T-cell (primary cell): ENCODE measurements around the gene ADAMTS9. TPM values are rescaled to one million over a fixed set of nuclear protein-coding genes. Genes with fewer than 3 reads are reported as not detected.

ENCODE experiments used
- ATAC-seq, 4 experiments: fragments of 200-7000 bp in 3 of 4; fragments of 150-1000 bp in 1 of 4; cut with Tn5 transposase; replicated peaks in 1 of 4; 1 replicate in 3 of 4; 2 replicates in 1 of 4; pipeline ENCODE4 v1.10.0; 2021; ENCODE audit warnings: moderate library complexity in 3 of 4, mild to moderate bottlenecking in 2 of 4, moderate number of reproducible peaks in 1 of 4
- CTCF ChIA-PET, 2 donors: fragments of 300-600 bp; sonication (Branson Sonifier 250); formaldehyde crosslinking; loops; one replicate each; lab custom pipeline; 2022; ENCODE audit warnings: antibody characterized with exemption in 2 of 2; lab: Charles Lee
- POLR2A ChIA-PET, 2 donors: fragments of 300-600 bp; sonication (Branson Sonifier 250); formaldehyde crosslinking; loops; one replicate each; lab custom pipeline; 2022; ENCODE audit warnings: antibody characterized with exemption in 2 of 2; lab: Charles Lee
- DNase-seq, 35 experiments: peaks; one replicate each; pipeline versions ENCODE4 v3.0.0 to v3.0.0-alpha.2; 2013 to 2023
- H3K27ac ChIP-seq: one replicate; pipeline ENCODE4 v1.5.1; 2013; ENCODE audit warnings: low read length
- H3K27me3 ChIP-seq, 2 experiments: replicated peaks in 1 of 2; 1 replicate in 1 of 2; 2 replicates in 1 of 2; pipeline versions ENCODE4 v1.6.1 to v1.7.0; 2013; ENCODE audit warnings: low read length in 1 of 2, mixed read lengths in 1 of 2; ENCODE audit not compliant: control insufficient read depth in 2 of 2, insufficient read depth in 2 of 2; ENCODE audit errors: extremely low read depth in 1 of 2
- H3K36me3 ChIP-seq, 2 donors: 1 replicate in 1 of 2; 2 replicates in 1 of 2; pipeline versions ENCODE4 v1.6.1 to v1.7.0; 2013; ENCODE audit warnings: low read length in 1 of 2; ENCODE audit not compliant: control insufficient read depth in 2 of 2, insufficient read depth in 1 of 2; ENCODE audit errors: extremely low read depth in 1 of 2
- H3K4me1 ChIP-seq, 2 experiments: 1 replicate in 1 of 2; 2 replicates in 1 of 2; pipeline versions ENCODE4 v1.6.1 to v1.7.0; 2013; ENCODE audit warnings: low read length in 2 of 2, mixed read lengths in 1 of 2; ENCODE audit not compliant: insufficient read depth in 2 of 2, control insufficient read depth in 1 of 2; ENCODE audit errors: extremely low read depth in 1 of 2
- H3K4me3 ChIP-seq, 2 donors: 1 replicate in 1 of 2; 2 replicates in 1 of 2; pipeline versions ENCODE4 v1.5.1 to v1.7.0; 2013; ENCODE audit warnings: mild to moderate bottlenecking in 2 of 2, low read length in 1 of 2, moderate library complexity in 1 of 2; ENCODE audit not compliant: control insufficient read depth in 1 of 2; ENCODE audit errors: extremely low read depth in 1 of 2
- H3K9me3 ChIP-seq: 2 replicates; pipeline ENCODE4 v1.7.0; 2013
- H3K27ac Mint-ChIP-seq, 2 donors: one replicate each; pipeline ENCODE4 v1.8.0; 2020 to 2021; ENCODE audit warnings: mild to moderate bottlenecking in 2 of 2, mixed read lengths in 2 of 2
- H3K27me3 Mint-ChIP-seq, 2 donors: one replicate each; pipeline ENCODE4 v1.8.0; 2021 to 2022; ENCODE audit warnings: mixed read lengths in 2 of 2
- H3K36me3 Mint-ChIP-seq: one replicate; pipeline ENCODE4 v1.8.0; 2021; ENCODE audit warnings: mixed read lengths
- H3K4me1 Mint-ChIP-seq, 3 donors: one replicate each; pipeline ENCODE4 v1.8.0; 2020 to 2022; ENCODE audit warnings: mixed read lengths in 3 of 3, mild to moderate bottlenecking in 1 of 3
- H3K4me3 Mint-ChIP-seq, 3 donors: one replicate each; pipeline ENCODE4 v1.8.0; 2020 to 2022; ENCODE audit warnings: mild to moderate bottlenecking in 3 of 3, mixed read lengths in 3 of 3, moderate library complexity in 3 of 3
- H3K9me3 Mint-ChIP-seq, 3 donors: one replicate each; pipeline ENCODE4 v1.8.0; 2020 to 2022; ENCODE audit warnings: mixed read lengths in 3 of 3
- WGBS: methylation state at CpG from one replicate; pipeline ENCODE4 v1.1.5; 2013; ENCODE audit warnings: missing lambda C conversion rate; ENCODE audit not compliant: insufficient coverage; 5-methylcytosine and 5-hydroxymethylcytosine counted together
- total RNA-seq, 35 experiments: library from RNA in 6 of 35; stranded (reverse) in 6 of 35; fragments of 120-200 nt in 1 of 35; gene quantifications; one replicate each; pipeline versions ENCODE4 v1.2.1 to v1.2.4 and lab custom pipeline; 2013 to 2026

Gene ADAMTS9
- total RNA-seq, 5 donors from 2014 or later (not counting 1 experiment from before 2014, with no cell fraction given): 0.09 to 0.10 TPM; not detected in 3

DNA sequence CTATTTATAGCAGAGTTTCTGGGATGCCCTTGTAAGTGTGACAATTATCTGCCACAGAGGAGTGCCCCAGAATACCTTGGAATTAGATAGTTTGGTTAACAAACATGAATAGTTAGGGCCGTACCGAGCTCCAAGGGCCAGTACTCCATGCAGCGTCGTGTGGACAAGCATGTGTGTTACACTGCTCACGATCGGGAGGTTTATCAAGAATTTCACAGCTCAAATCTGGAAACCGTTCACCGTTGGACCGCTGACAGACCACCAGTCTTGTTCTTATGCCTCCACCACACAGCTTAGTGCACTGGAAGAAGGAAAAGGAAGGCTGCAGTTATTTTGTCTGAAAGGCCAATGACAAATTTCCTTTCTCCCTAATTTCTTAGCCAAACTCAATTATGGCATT is 93.7 kb downstream of the ADAMTS9 start:
- H3K9me3 Mint-ChIP-seq: peaks cover 0 to 5% (median 5%) of the 10 kb centered on the region in 3 donors
- POLR2A ChIA-PET: no interaction called here
- H3K4me1 Mint-ChIP-seq: no peaks in the 10 kb centered on the region
- no peak for ATAC-seq
- Histone ChIP-seq H3K9me3 (no peaks in the 10 kb centered on the region), H3K4me3 (no peak overlapping the region), H3K27me3 (no peaks in the 10 kb centered on the region), H3K27ac (no peak overlapping the region), H3K4me1 (no peaks in the 10 kb centered on the region), H3K36me3 (no peaks in the 10 kb centered on the region)
- no peaks in the 10 kb centered on the region for H3K27me3 Mint-ChIP-seq
- WGBS: 100% methylated on average over 4 of the region's 9 CpGs
- CTCF ChIA-PET: no interaction called here
- no peak for DNase-seq
- no peaks in the 10 kb centered on the region for H3K36me3 Mint-ChIP-seq
- no peak overlapping the region for H3K4me3 Mint-ChIP-seq
- no peak overlapping the region for H3K27ac Mint-ChIP-seq

DNA sequence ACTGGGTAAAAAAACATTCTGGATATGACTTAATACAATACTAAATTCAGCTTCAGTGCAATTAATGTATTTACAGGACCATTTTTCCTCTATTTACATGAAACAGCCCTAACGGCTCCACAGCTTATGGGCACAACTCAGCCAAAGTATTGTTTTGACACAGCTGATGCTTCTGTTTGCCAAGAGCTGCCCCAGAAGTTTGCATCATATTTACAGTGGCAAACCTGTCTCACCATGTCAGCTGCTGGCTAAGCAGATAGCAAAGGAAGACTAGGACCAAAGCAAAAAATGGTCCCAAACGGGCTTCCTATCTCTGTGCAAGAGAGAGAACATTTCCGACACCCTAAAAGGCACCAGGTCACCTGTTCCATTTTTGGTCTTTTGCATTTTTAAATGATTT is 94.5 kb downstream of the ADAMTS9 start:
- Histone ChIP-seq H3K27ac (no peak overlapping the region), H3K4me1 (no peaks in the 10 kb centered on the region), H3K27me3 (no peaks in the 10 kb centered on the region), H3K4me3 (no peak overlapping the region), H3K9me3 (no peaks in the 10 kb centered on the region), H3K36me3 (no peaks in the 10 kb centered on the region)
- Mint-ChIP-seq H3K27ac (no peak overlapping the region), H3K4me3 (no peak overlapping the region), H3K27me3 (no peaks in the 10 kb centered on the region), H3K9me3 (peaks cover 0 to 5% (median 5%) of the 10 kb centered on the region in 3 donors), H3K36me3 (no peaks in the 10 kb centered on the region), H3K4me1 (no peaks in the 10 kb centered on the region)
- no peak for DNase-seq
- CTCF ChIA-PET: no interaction called here
- POLR2A ChIA-PET: no interaction called here
- no peak for ATAC-seq
- WGBS: 78% methylated on average over 2 of the region's 3 CpGs

DNA sequence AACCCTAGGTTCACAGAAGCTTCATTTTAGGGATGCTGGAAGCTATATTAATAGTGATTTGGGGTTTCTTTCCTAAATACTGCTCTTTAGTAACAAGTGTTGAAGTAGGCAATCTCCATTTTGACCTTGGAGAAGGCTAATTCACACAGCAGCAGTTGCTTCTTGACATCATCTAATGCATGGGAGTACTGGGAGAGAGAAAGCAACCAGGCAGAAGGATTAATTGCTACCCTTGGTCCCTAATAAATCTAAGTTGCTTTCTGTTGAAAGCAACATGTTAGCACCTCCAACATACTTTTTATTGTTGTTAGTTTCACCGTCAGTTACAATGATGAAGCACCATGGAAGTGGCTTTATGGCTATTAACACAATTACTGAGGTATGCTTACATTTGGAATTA is 96.2 kb downstream of the ADAMTS9 start:
- no CpG with 5 or more reads among the region's 1 CpG for WGBS
- no peaks in the 10 kb centered on the region for H3K36me3 ChIP-seq
- no peak overlapping the region for H3K4me3 ChIP-seq
- no peak overlapping the region for H3K27ac ChIP-seq
- ATAC-seq (no peak), DNase-seq (no peak)
- Mint-ChIP-seq H3K9me3 (peaks cover 0 to 5% (median 0%) of the 10 kb centered on the region in 3 donors), H3K4me1 (no peaks in the 10 kb centered on the region), H3K27me3 (peaks cover 0 to 4% of the 10 kb centered on the region in 2 donors), H3K27ac (no peak overlapping the region), H3K36me3 (no peaks in the 10 kb centered on the region), H3K4me3 (no peak overlapping the region)
- CTCF ChIA-PET: no interaction called here
- no peaks in the 10 kb centered on the region for H3K27me3 ChIP-seq
- no peaks in the 10 kb centered on the region for H3K9me3 ChIP-seq
- no peaks in the 10 kb centered on the region for H3K4me1 ChIP-seq
- POLR2A ChIA-PET: no interaction called here

DNA sequence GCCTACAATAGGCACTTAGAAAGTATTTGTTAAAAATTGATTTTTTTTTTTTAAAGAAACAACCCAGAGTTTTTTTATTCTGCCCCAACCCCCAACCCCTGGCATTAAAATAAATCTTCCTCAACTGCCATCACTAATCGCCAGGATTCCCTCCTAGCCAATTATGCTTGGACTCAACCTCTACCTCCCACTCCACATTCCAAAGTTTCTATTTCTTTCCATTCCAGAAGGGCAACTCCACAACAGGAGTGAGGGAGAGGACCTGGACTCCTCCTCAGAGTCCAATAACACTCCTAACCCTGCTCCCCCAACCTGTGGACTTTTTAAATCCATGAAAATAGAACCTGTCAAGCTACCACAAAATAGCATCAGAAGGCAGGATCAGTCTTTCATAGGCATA is 99.4 kb downstream of the ADAMTS9 start:
- peaks cover 8 to 9% of the 10 kb centered on the region in 2 donors for H3K27me3 Mint-ChIP-seq
- POLR2A ChIA-PET: no interaction called here

DNA sequence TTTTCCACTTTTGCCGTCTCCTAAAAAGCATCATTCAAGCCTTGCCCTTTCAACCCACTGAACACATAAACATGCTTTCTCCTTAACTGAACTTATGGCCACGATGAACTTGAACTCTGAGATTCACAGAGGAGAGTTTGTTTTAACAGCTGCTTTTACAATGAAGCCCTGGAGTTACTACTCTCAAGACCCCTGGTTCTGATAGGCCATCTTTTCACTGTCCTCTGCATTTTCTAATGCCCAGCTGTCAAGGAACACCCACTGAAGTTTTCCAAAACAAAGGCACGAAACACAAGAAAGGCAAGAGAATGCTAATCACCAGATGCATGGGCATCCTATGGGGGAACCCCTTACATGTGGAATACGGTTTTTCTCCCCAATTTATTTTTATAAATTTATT is 100.8 kb downstream of the ADAMTS9 start:
- DNase-seq: no peak
- no peak overlapping the region for H3K4me3 Mint-ChIP-seq
- H3K4me3 ChIP-seq: no peak overlapping the region
- no peaks in the 10 kb centered on the region for H3K4me1 ChIP-seq
- no peaks in the 10 kb centered on the region for H3K9me3 ChIP-seq
- no peaks in the 10 kb centered on the region for H3K4me1 Mint-ChIP-seq
- no peak overlapping the region for H3K27ac ChIP-seq
- no CpG with 5 or more reads among the region's 4 CpGs for WGBS
- H3K36me3 Mint-ChIP-seq: no peaks in the 10 kb centered on the region
- no peaks in the 10 kb centered on the region for H3K9me3 Mint-ChIP-seq
- ChIA-PET POLR2A (no interaction called here), CTCF (no interaction called here)
- ATAC-seq: no peak
- H3K36me3 ChIP-seq: no peaks in the 10 kb centered on the region
- no peak overlapping the region for H3K27ac Mint-ChIP-seq
- H3K27me3 ChIP-seq: no peaks in the 10 kb centered on the region
- H3K27me3 Mint-ChIP-seq: peaks cover 8 to 9% of the 10 kb centered on the region in 2 donors

More for the DNA sequence above, 99.4 kb downstream of the ADAMTS9 start:
- Mint-ChIP-seq H3K4me1 (no peaks in the 10 kb centered on the region), H3K27ac (no peak overlapping the region), H3K36me3 (no peaks in the 10 kb centered on the region), H3K4me3 (no peak overlapping the region), H3K9me3 (no peaks in the 10 kb centered on the region)
- Histone ChIP-seq H3K9me3 (no peaks in the 10 kb centered on the region), H3K4me1 (no peaks in the 10 kb centered on the region), H3K36me3 (no peaks in the 10 kb centered on the region), H3K4me3 (no peak overlapping the region), H3K27ac (no peak overlapping the region), H3K27me3 (no peaks in the 10 kb centered on the region)
- no CpG with 5 or more reads among the region's 1 CpG for WGBS
- no peak for DNase-seq
- ATAC-seq: no peak
- CTCF ChIA-PET: no interaction called here

DNA sequence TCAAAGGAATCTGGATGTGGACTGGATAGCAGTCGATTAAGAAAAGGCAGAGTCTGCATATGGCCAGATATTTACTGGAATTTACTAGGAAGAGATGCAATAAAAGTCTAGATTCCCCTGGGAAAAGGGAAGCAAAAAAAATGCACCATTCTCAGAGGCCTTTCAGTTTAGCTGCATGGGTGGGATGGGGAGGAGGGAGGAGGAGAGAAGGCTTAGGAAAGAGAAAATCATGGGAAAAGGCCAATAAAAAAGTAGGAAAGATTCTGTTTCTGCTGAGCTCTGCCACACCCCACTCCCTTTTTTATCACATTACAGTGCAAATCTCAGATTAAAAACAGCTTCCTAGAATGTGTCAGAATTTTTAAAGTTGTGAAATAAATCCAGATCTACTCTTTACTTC is 103.6 kb downstream of the ADAMTS9 start:
- WGBS: 67% methylated on average over 1 of the region's 1 CpG

DNA sequence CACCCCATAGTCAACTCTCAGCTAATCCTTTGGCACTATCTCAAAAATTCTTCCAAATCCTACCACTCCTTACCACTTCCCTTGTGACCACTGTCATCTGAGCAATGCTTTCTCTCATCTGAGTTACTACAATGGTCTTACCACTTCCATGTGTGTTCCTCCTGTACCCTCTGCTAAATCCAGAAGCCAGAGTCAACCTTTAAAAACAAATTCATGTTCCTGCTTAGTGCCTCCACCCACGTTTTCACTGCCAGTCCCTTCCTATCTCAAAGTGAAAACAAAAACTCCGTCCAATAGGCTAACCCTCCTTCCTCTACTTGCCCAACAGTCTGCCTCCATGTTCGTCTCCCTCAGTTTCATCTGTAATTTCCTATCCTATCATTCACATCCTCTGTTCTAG is 109.0 kb downstream of the ADAMTS9 start:
- Mint-ChIP-seq H3K4me3 (no peak overlapping the region), H3K27me3 (peaks cover 3% of the 10 kb centered on the region in 2 donors), H3K4me1 (no peaks in the 10 kb centered on the region), H3K9me3 (peaks cover 0 to 6% (median 0%) of the 10 kb centered on the region in 3 donors), H3K27ac (no peak overlapping the region), H3K36me3 (no peaks in the 10 kb centered on the region)
- no peaks in the 10 kb centered on the region for H3K27me3 ChIP-seq
- CTCF ChIA-PET: no interaction called here
- no peaks in the 10 kb centered on the region for H3K36me3 ChIP-seq
- POLR2A ChIA-PET: no interaction called here
- H3K4me3 ChIP-seq: no peak overlapping the region
- DNase-seq (no peak), ATAC-seq (no peak)
- no peaks in the 10 kb centered on the region for H3K4me1 ChIP-seq
- 62% methylated on average over 3 of the region's 3 CpGs for WGBS
- H3K27ac ChIP-seq: no peak overlapping the region
- no peaks in the 10 kb centered on the region for H3K9me3 ChIP-seq

More for the DNA sequence above, 103.6 kb downstream of the ADAMTS9 start:
- POLR2A ChIA-PET: no interaction called here
- Histone ChIP-seq H3K27me3 (no peaks in the 10 kb centered on the region), H3K36me3 (no peaks in the 10 kb centered on the region), H3K4me3 (no peak overlapping the region), H3K4me1 (no peaks in the 10 kb centered on the region), H3K9me3 (no peaks in the 10 kb centered on the region), H3K27ac (no peak overlapping the region)
- ATAC-seq (no peak), DNase-seq (no peak)
- no peaks in the 10 kb centered on the region for H3K36me3 Mint-ChIP-seq
- H3K4me1 Mint-ChIP-seq: no peaks in the 10 kb centered on the region
- no peak overlapping the region for H3K4me3 Mint-ChIP-seq
- no peak overlapping the region for H3K27ac Mint-ChIP-seq
- peaks cover 8 to 9% of the 10 kb centered on the region in 2 donors for H3K27me3 Mint-ChIP-seq
- H3K9me3 Mint-ChIP-seq: no peaks in the 10 kb centered on the region
- CTCF ChIA-PET: no interaction called here
